H9 (cell line): ENCODE data around the gene SLC12A3. TPM values are rescaled to one million over a fixed set of nuclear protein-coding genes. Genes with fewer than 3 reads are reported as not detected.

Experiments used
- DNase-seq: peaks from one replicate; pipeline ENCODE4 v3.0.0-alpha.2; 2017
- H2AFZ ChIP-seq: one replicate; pipeline ENCODE4 v1.6.1; 2013; ENCODE audit warnings: mild to moderate bottlenecking, low read length, control low read depth, moderate library complexity
- H2AK5ac ChIP-seq: 2 replicates; pipeline ENCODE4 v1.6.1; 2013; ENCODE audit warnings: low read length, control low read depth, mixed read lengths; ENCODE audit not compliant: insufficient read length
- H2BK120ac ChIP-seq: one replicate; pipeline ENCODE4 v1.6.1; 2013; ENCODE audit warnings: low read depth, mild to moderate bottlenecking, low read length, control low read depth, inconsistent platforms; ENCODE audit not compliant: poor library complexity, severe bottlenecking
- H2BK12ac ChIP-seq: 2 replicates; pipeline ENCODE4 v1.6.1; 2013; ENCODE audit warnings: low read length, control low read depth, mixed read lengths, low read depth; ENCODE audit not compliant: insufficient read length
- H2BK15ac ChIP-seq: 2 replicates; pipeline ENCODE4 v1.6.1; 2013; ENCODE audit warnings: low read depth, low read length, control low read depth
- H2BK20ac ChIP-seq: one replicate; pipeline ENCODE4 v1.6.1; 2013; ENCODE audit warnings: low read depth, mild to moderate bottlenecking, low read length, control low read depth, inconsistent platforms; ENCODE audit not compliant: poor library complexity, severe bottlenecking
- H2BK5ac ChIP-seq: 2 replicates; pipeline ENCODE4 v1.6.1; 2013; ENCODE audit warnings: low read length, control low read depth, mixed read lengths; ENCODE audit not compliant: insufficient read length
- H3K14ac ChIP-seq: 2 replicates; pipeline ENCODE4 v1.6.1; 2013; ENCODE audit warnings: low read length, control low read depth; ENCODE audit not compliant: insufficient read depth
- H3K18ac ChIP-seq: 2 replicates; pipeline ENCODE4 v1.6.1; 2013; ENCODE audit warnings: low read depth, mild to moderate bottlenecking, mixed read lengths, low read length, control low read depth; ENCODE audit not compliant: insufficient read length
- H3K23ac ChIP-seq: 2 replicates; pipeline ENCODE4 v1.6.1; 2013; ENCODE audit warnings: low read length, control low read depth, mixed read lengths, low read depth; ENCODE audit not compliant: insufficient read length
- H3K23me2 ChIP-seq: 2 replicates; pipeline ENCODE4 v1.6.1; 2013; ENCODE audit warnings: low read depth, mild to moderate bottlenecking, mixed read lengths, low read length, control low read depth; ENCODE audit not compliant: insufficient read length, poor library complexity, severe bottlenecking
- H3K27ac ChIP-seq: 2 replicates; pipeline ENCODE4 v1.5.1; 2013; ENCODE audit warnings: low read length, control low read depth, mixed read lengths, low read depth; ENCODE audit not compliant: insufficient read length
- H3K27me3 ChIP-seq: 2 replicates; pipeline ENCODE4 v1.6.1; 2013; ENCODE audit warnings: low read length, control low read depth, inconsistent platforms; ENCODE audit not compliant: insufficient read depth
- H3K4ac ChIP-seq: 2 replicates; pipeline ENCODE4 v1.6.1; 2013; ENCODE audit warnings: low read depth, mild to moderate bottlenecking, control low read depth, inconsistent platforms, low read length, moderate library complexity
- H3K4me1 ChIP-seq: 2 replicates; pipeline ENCODE4 v1.6.1; 2013; ENCODE audit warnings: low read length, control low read depth, inconsistent platforms; ENCODE audit not compliant: insufficient read depth
- H3K4me2 ChIP-seq: 2 replicates; pipeline ENCODE4 v1.6.1; 2013; ENCODE audit warnings: low read length, control low read depth, mixed read lengths; ENCODE audit not compliant: insufficient read length, insufficient read depth
- H3K56ac ChIP-seq: 2 replicates; pipeline ENCODE4 v1.6.1; 2013; ENCODE audit warnings: low read depth, mild to moderate bottlenecking, mixed read lengths, low read length, control low read depth; ENCODE audit not compliant: insufficient read length
- H3K79me1 ChIP-seq: 2 replicates; pipeline ENCODE4 v1.6.1; 2013; ENCODE audit warnings: low read depth, mild to moderate bottlenecking, moderate library complexity, low read length, control low read depth, inconsistent platforms; ENCODE audit not compliant: insufficient read depth, poor library complexity, severe bottlenecking
- H3K79me2 ChIP-seq: 2 replicates; pipeline ENCODE4 v1.6.1; 2013; ENCODE audit warnings: low read length, control low read depth, inconsistent platforms; ENCODE audit not compliant: insufficient read depth
- H3K9ac ChIP-seq: 2 replicates; pipeline ENCODE4 v1.6.1; 2013; ENCODE audit warnings: low read length, control low read depth, mixed read lengths; ENCODE audit not compliant: insufficient read length; ENCODE audit errors: extremely low read depth
- H3K9me3 ChIP-seq: one replicate; pipeline ENCODE4 v1.6.1; 2013; ENCODE audit warnings: low read depth, low read length, inconsistent platforms; ENCODE audit not compliant: control insufficient read depth
- H3T11ph ChIP-seq: one replicate; pipeline ENCODE4 v1.6.1; 2013; ENCODE audit warnings: mild to moderate bottlenecking, low read length, control low read depth, inconsistent platforms
- H4K20me1 ChIP-seq: one replicate; pipeline ENCODE4 v1.6.1; 2013; ENCODE audit not compliant: control insufficient read depth, insufficient read length, insufficient read depth
- H4K5ac ChIP-seq: 2 replicates; pipeline ENCODE4 v1.6.1; 2013; ENCODE audit warnings: low read depth, mild to moderate bottlenecking, mixed read lengths, low read length, control low read depth; ENCODE audit not compliant: insufficient read length
- H4K8ac ChIP-seq: replicated peaks from 2 replicates; pipeline ENCODE4 v1.6.1; 2013; ENCODE audit warnings: low read length, control low read depth, mixed read lengths, low read depth; ENCODE audit not compliant: insufficient read length
- H4K91ac ChIP-seq: 2 replicates; pipeline ENCODE4 v1.6.1; 2013; ENCODE audit warnings: low read depth, mild to moderate bottlenecking, moderate library complexity, mixed read lengths, low read length, control low read depth; ENCODE audit not compliant: insufficient read length
- H3K27ac Mint-ChIP-seq, 3 experiments: 2 replicates in 2 of 3; 3 replicates in 1 of 3; pipeline ENCODE4 v1.8.0; 2020 to 2021; ENCODE audit warnings: mixed read lengths in 3 of 3, mild to moderate bottlenecking in 1 of 3, moderate library complexity in 1 of 3
- H3K27me3 Mint-ChIP-seq: 2 replicates; pipeline ENCODE4 v1.8.0; 2021; ENCODE audit warnings: low read depth, mild to moderate bottlenecking, moderate library complexity, mixed read lengths
- H3K36me3 Mint-ChIP-seq, 3 experiments: 2 replicates in 2 of 3; 3 replicates in 1 of 3; pipeline ENCODE4 v1.8.0; 2020 to 2021; ENCODE audit warnings: low read depth in 3 of 3, mixed read lengths in 3 of 3; ENCODE audit not compliant: insufficient read depth in 1 of 3
- H3K4me1 Mint-ChIP-seq, 2 experiments: 2 replicates each; pipeline ENCODE4 v1.8.0; 2020; ENCODE audit warnings: mixed read lengths in 2 of 2
- H3K4me3 Mint-ChIP-seq, 2 experiments: 2 replicates in 1 of 2; 3 replicates in 1 of 2; pipeline ENCODE4 v1.8.0; 2020 to 2021; ENCODE audit warnings: mild to moderate bottlenecking in 2 of 2, mixed read lengths in 2 of 2, moderate library complexity in 1 of 2
- H3K9me3 Mint-ChIP-seq, 2 experiments: 2 replicates in 1 of 2; 3 replicates in 1 of 2; pipeline ENCODE4 v1.8.0; 2020; ENCODE audit warnings: mild to moderate bottlenecking in 2 of 2, mixed read lengths in 2 of 2, moderate library complexity in 1 of 2
- WGBS: extraction: QIAGEN DNeasy Blood & Tissue Kit; methylation state at CpG from one replicate; pipeline ENCODE4 v1.1.7; 2013; ENCODE audit warnings: missing lambda C conversion rate, low lambda C conversion rate, mixed read lengths; ENCODE audit not compliant: insufficient read length; ENCODE audit errors: extremely low coverage; 5-methylcytosine and 5-hydroxymethylcytosine counted together
- total RNA-seq: library from RNA; stranded (reverse); gene quantifications from 2 replicates; pipeline ENCODE4 v1.2.1, GENCODE V29; 2021
- TF ChIP-seq, protein P1 (sequence below): fragments of 200-600 bp; sonication (generic); conservative IDR thresholded peaks from 3 replicates; pipeline ENCODE4 v1.8.0; 2021; ENCODE audit warnings: antibody characterized with exemption, mild to moderate bottlenecking

The SLC12A3 gene
- total RNA-seq, 1 experiment from 2014 or later: not detected

DNA sequence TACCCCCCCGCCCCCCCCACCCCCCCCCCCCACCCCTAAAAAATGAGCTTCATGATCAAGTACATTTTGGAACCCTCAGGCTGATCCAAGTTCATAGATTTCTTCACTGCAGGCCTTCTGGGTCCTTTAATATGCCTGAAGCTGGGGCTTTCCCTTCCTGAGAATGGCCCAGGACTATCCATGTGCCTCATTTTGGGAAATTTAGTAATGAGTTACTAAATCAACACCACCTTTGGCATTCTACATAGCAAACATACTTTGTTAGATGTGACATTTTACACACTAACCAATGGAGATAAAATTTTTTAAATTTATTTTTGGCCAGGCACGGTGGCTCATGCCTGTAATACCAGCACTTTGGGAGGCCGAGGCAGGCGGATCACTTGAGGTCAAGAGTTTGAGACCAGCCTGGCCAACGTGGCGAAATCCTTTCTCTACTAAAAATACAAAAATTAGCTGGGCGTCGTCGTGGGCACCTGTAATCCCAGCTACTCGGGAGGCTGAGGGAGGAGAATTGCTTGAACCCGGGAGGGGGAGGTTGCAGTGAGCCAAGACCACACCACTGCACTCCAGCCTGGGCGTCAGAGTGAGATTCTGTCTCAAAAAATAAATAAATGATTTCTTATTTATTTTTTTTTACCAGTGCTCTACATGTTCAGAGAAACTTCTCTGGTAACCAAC is 81.0 kb downstream of the SLC12A3 start:
- no peak overlapping the region for H2BK15ac ChIP-seq
- H2BK120ac ChIP-seq: no peak overlapping the region
- no peak overlapping the region for H2BK12ac ChIP-seq
- no peak overlapping the region for H2AFZ ChIP-seq
- no peak overlapping the region for H4K8ac ChIP-seq
- H2BK5ac ChIP-seq: no peak overlapping the region
- no peak overlapping the region for H4K5ac ChIP-seq
- no peaks in the 10 kb centered on the region for H3K79me2 ChIP-seq
- H4K91ac ChIP-seq: no peak overlapping the region
- H4K20me1 ChIP-seq: no peaks in the 10 kb centered on the region
- TF ChIP-seq, protein P1, sequence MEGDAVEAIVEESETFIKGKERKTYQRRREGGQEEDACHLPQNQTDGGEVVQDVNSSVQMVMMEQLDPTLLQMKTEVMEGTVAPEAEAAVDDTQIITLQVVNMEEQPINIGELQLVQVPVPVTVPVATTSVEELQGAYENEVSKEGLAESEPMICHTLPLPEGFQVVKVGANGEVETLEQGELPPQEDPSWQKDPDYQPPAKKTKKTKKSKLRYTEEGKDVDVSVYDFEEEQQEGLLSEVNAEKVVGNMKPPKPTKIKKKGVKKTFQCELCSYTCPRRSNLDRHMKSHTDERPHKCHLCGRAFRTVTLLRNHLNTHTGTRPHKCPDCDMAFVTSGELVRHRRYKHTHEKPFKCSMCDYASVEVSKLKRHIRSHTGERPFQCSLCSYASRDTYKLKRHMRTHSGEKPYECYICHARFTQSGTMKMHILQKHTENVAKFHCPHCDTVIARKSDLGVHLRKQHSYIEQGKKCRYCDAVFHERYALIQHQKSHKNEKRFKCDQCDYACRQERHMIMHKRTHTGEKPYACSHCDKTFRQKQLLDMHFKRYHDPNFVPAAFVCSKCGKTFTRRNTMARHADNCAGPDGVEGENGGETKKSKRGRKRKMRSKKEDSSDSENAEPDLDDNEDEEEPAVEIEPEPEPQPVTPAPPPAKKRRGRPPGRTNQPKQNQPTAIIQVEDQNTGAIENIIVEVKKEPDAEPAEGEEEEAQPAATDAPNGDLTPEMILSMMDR: no peak
- no peak overlapping the region for H3K14ac ChIP-seq
- DNase-seq: no peak
- H3K79me1 ChIP-seq: no peaks in the 10 kb centered on the region
- whole genome bisulfite sequencing: no CpG with 5 or more reads among the region's 12 CpGs
- H3K9ac ChIP-seq: no peak overlapping the region
- no peak overlapping the region for H3K18ac ChIP-seq
- H3K4me2 ChIP-seq: no peak overlapping the region
- H3K27ac Mint-ChIP-seq: no peak overlapping the region
- no peak overlapping the region for H3K56ac ChIP-seq
- H3K36me3 Mint-ChIP-seq: peaks cover 11 to 39% (median 23%) of the 10 kb centered on the region in 3 experiments; a peak in 6 of 7 replicates
- no peak overlapping the region for H3K23ac ChIP-seq
- no peaks in the 10 kb centered on the region for H3K27me3 Mint-ChIP-seq
- H3K9me3 ChIP-seq: no peaks in the 10 kb centered on the region
- H3K4me1 ChIP-seq: no peaks in the 10 kb centered on the region; the same call in 1 of the 2 replicates
- no peaks in the 10 kb centered on the region for H3K9me3 Mint-ChIP-seq
- no peaks in the 10 kb centered on the region for H3K23me2 ChIP-seq
- H3K4ac ChIP-seq: no peak overlapping the region
- no peak overlapping the region for H2BK20ac ChIP-seq
- peaks cover 5 to 8% of the 10 kb centered on the region in 2 experiments for H3K4me1 Mint-ChIP-seq
- no peak overlapping the region for H2AK5ac ChIP-seq
- no peaks in the 10 kb centered on the region for H3K27me3 ChIP-seq
- no peak overlapping the region for H3K4me3 Mint-ChIP-seq
- H3K27ac ChIP-seq: no peak overlapping the region
- H3T11ph ChIP-seq: no peak overlapping the region
